H9 (cell line): ENCODE data around the gene ULK4. TPM values are rescaled to one million over a fixed set of nuclear protein-coding genes. Genes with fewer than 3 reads are reported as not detected.

ENCODE experiments used
- DNase-seq: peaks from one replicate; pipeline ENCODE4 v3.0.0-alpha.2; 2017
- H2AFZ ChIP-seq: one replicate; pipeline ENCODE4 v1.6.1; 2013; ENCODE audit warnings: mild to moderate bottlenecking, low read length, control low read depth, moderate library complexity
- H2AK5ac ChIP-seq: 2 replicates; pipeline ENCODE4 v1.6.1; 2013; ENCODE audit warnings: low read length, control low read depth, mixed read lengths; ENCODE audit not compliant: insufficient read length
- H2BK120ac ChIP-seq: one replicate; pipeline ENCODE4 v1.6.1; 2013; ENCODE audit warnings: low read depth, mild to moderate bottlenecking, low read length, control low read depth, inconsistent platforms; ENCODE audit not compliant: poor library complexity, severe bottlenecking
- H2BK12ac ChIP-seq: 2 replicates; pipeline ENCODE4 v1.6.1; 2013; ENCODE audit warnings: low read length, control low read depth, mixed read lengths, low read depth; ENCODE audit not compliant: insufficient read length
- H2BK15ac ChIP-seq: 2 replicates; pipeline ENCODE4 v1.6.1; 2013; ENCODE audit warnings: low read depth, low read length, control low read depth
- H2BK20ac ChIP-seq: one replicate; pipeline ENCODE4 v1.6.1; 2013; ENCODE audit warnings: low read depth, mild to moderate bottlenecking, low read length, control low read depth, inconsistent platforms; ENCODE audit not compliant: poor library complexity, severe bottlenecking
- H2BK5ac ChIP-seq: 2 replicates; pipeline ENCODE4 v1.6.1; 2013; ENCODE audit warnings: low read length, control low read depth, mixed read lengths; ENCODE audit not compliant: insufficient read length
- H3K14ac ChIP-seq: 2 replicates; pipeline ENCODE4 v1.6.1; 2013; ENCODE audit warnings: low read length, control low read depth; ENCODE audit not compliant: insufficient read depth
- H3K18ac ChIP-seq: 2 replicates; pipeline ENCODE4 v1.6.1; 2013; ENCODE audit warnings: low read depth, mild to moderate bottlenecking, mixed read lengths, low read length, control low read depth; ENCODE audit not compliant: insufficient read length
- H3K23ac ChIP-seq: 2 replicates; pipeline ENCODE4 v1.6.1; 2013; ENCODE audit warnings: low read length, control low read depth, mixed read lengths, low read depth; ENCODE audit not compliant: insufficient read length
- H3K23me2 ChIP-seq: 2 replicates; pipeline ENCODE4 v1.6.1; 2013; ENCODE audit warnings: low read depth, mild to moderate bottlenecking, mixed read lengths, low read length, control low read depth; ENCODE audit not compliant: insufficient read length, poor library complexity, severe bottlenecking
- H3K27ac ChIP-seq: 2 replicates; pipeline ENCODE4 v1.5.1; 2013; ENCODE audit warnings: low read length, control low read depth, mixed read lengths, low read depth; ENCODE audit not compliant: insufficient read length
- H3K27me3 ChIP-seq: 2 replicates; pipeline ENCODE4 v1.6.1; 2013; ENCODE audit warnings: low read length, control low read depth, inconsistent platforms; ENCODE audit not compliant: insufficient read depth
- H3K4ac ChIP-seq: 2 replicates; pipeline ENCODE4 v1.6.1; 2013; ENCODE audit warnings: low read depth, mild to moderate bottlenecking, control low read depth, inconsistent platforms, low read length, moderate library complexity
- H3K4me1 ChIP-seq: 2 replicates; pipeline ENCODE4 v1.6.1; 2013; ENCODE audit warnings: low read length, control low read depth, inconsistent platforms; ENCODE audit not compliant: insufficient read depth
- H3K4me2 ChIP-seq: 2 replicates; pipeline ENCODE4 v1.6.1; 2013; ENCODE audit warnings: low read length, control low read depth, mixed read lengths; ENCODE audit not compliant: insufficient read length, insufficient read depth
- H3K56ac ChIP-seq: 2 replicates; pipeline ENCODE4 v1.6.1; 2013; ENCODE audit warnings: low read depth, mild to moderate bottlenecking, mixed read lengths, low read length, control low read depth; ENCODE audit not compliant: insufficient read length
- H3K79me1 ChIP-seq: 2 replicates; pipeline ENCODE4 v1.6.1; 2013; ENCODE audit warnings: low read depth, mild to moderate bottlenecking, moderate library complexity, low read length, control low read depth, inconsistent platforms; ENCODE audit not compliant: insufficient read depth, poor library complexity, severe bottlenecking
- H3K79me2 ChIP-seq: 2 replicates; pipeline ENCODE4 v1.6.1; 2013; ENCODE audit warnings: low read length, control low read depth, inconsistent platforms; ENCODE audit not compliant: insufficient read depth
- H3K9ac ChIP-seq: 2 replicates; pipeline ENCODE4 v1.6.1; 2013; ENCODE audit warnings: low read length, control low read depth, mixed read lengths; ENCODE audit not compliant: insufficient read length; ENCODE audit errors: extremely low read depth
- H3K9me3 ChIP-seq: one replicate; pipeline ENCODE4 v1.6.1; 2013; ENCODE audit warnings: low read depth, low read length, inconsistent platforms; ENCODE audit not compliant: control insufficient read depth
- H3T11ph ChIP-seq: one replicate; pipeline ENCODE4 v1.6.1; 2013; ENCODE audit warnings: mild to moderate bottlenecking, low read length, control low read depth, inconsistent platforms
- H4K20me1 ChIP-seq: one replicate; pipeline ENCODE4 v1.6.1; 2013; ENCODE audit not compliant: control insufficient read depth, insufficient read length, insufficient read depth
- H4K5ac ChIP-seq: 2 replicates; pipeline ENCODE4 v1.6.1; 2013; ENCODE audit warnings: low read depth, mild to moderate bottlenecking, mixed read lengths, low read length, control low read depth; ENCODE audit not compliant: insufficient read length
- H4K8ac ChIP-seq: replicated peaks from 2 replicates; pipeline ENCODE4 v1.6.1; 2013; ENCODE audit warnings: low read length, control low read depth, mixed read lengths, low read depth; ENCODE audit not compliant: insufficient read length
- H4K91ac ChIP-seq: 2 replicates; pipeline ENCODE4 v1.6.1; 2013; ENCODE audit warnings: low read depth, mild to moderate bottlenecking, moderate library complexity, mixed read lengths, low read length, control low read depth; ENCODE audit not compliant: insufficient read length
- H3K27ac Mint-ChIP-seq, 3 experiments: 2 replicates in 2 of 3; 3 replicates in 1 of 3; pipeline ENCODE4 v1.8.0; 2020 to 2021; ENCODE audit warnings: mixed read lengths in 3 of 3, mild to moderate bottlenecking in 1 of 3, moderate library complexity in 1 of 3
- H3K27me3 Mint-ChIP-seq: 2 replicates; pipeline ENCODE4 v1.8.0; 2021; ENCODE audit warnings: low read depth, mild to moderate bottlenecking, moderate library complexity, mixed read lengths
- H3K36me3 Mint-ChIP-seq, 3 experiments: 2 replicates in 2 of 3; 3 replicates in 1 of 3; pipeline ENCODE4 v1.8.0; 2020 to 2021; ENCODE audit warnings: low read depth in 3 of 3, mixed read lengths in 3 of 3; ENCODE audit not compliant: insufficient read depth in 1 of 3
- H3K4me1 Mint-ChIP-seq, 2 experiments: 2 replicates each; pipeline ENCODE4 v1.8.0; 2020; ENCODE audit warnings: mixed read lengths in 2 of 2
- H3K4me3 Mint-ChIP-seq, 2 experiments: 2 replicates in 1 of 2; 3 replicates in 1 of 2; pipeline ENCODE4 v1.8.0; 2020 to 2021; ENCODE audit warnings: mild to moderate bottlenecking in 2 of 2, mixed read lengths in 2 of 2, moderate library complexity in 1 of 2
- H3K9me3 Mint-ChIP-seq, 2 experiments: 2 replicates in 1 of 2; 3 replicates in 1 of 2; pipeline ENCODE4 v1.8.0; 2020; ENCODE audit warnings: mild to moderate bottlenecking in 2 of 2, mixed read lengths in 2 of 2, moderate library complexity in 1 of 2
- WGBS: extraction: QIAGEN DNeasy Blood & Tissue Kit; methylation state at CpG from one replicate; pipeline ENCODE4 v1.1.7; 2013; ENCODE audit warnings: missing lambda C conversion rate, low lambda C conversion rate, mixed read lengths; ENCODE audit not compliant: insufficient read length; ENCODE audit errors: extremely low coverage; 5-methylcytosine and 5-hydroxymethylcytosine counted together
- total RNA-seq: library from RNA; stranded (reverse); gene quantifications from 2 replicates; pipeline ENCODE4 v1.2.1, GENCODE V29; 2021
- TF ChIP-seq, protein P1 (sequence below): fragments of 200-600 bp; sonication (generic); conservative IDR thresholded peaks from 3 replicates; pipeline ENCODE4 v1.8.0; 2021; ENCODE audit warnings: antibody characterized with exemption, mild to moderate bottlenecking

Gene ULK4
- total RNA-seq, 1 experiment from 2014 or later: 12.9 TPM

DNA sequence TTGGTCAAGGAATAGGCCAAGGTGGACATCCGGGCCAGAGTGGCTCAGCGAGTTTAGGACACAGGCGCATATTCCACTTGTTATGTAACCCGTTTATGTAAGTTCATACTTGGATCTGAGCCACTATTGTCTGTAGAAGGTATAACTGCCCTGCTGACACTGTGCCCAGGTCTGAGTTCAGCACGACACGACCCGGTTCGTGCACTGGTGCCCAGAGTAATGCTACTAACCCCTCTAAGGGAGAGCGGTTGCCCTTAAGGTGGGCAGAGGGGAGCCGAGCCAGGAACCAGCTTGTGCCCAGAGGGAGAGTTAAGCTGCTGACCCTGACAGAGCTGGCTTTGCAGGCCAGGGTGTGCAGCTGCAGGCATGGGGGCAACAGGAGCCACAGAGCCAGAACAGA, 1.9 kb upstream of the ULK4 start:
- Histone ChIP-seq H3K9ac (no peak overlapping the region), H3K4ac (no peak overlapping the region), H3K18ac (no peak overlapping the region), H3K79me2 (peaks cover 3% of the 10 kb centered on the region; the same call in 1 of the 2 replicates), H3K56ac (no peak overlapping the region), H3T11ph (no peak overlapping the region), H3K4me1 (no peaks in the 10 kb centered on the region), H4K8ac (no peak overlapping the region), H2AK5ac (no peak overlapping the region), H3K14ac (no peak overlapping the region), H3K9me3 (no peaks in the 10 kb centered on the region), H2BK120ac (no peak overlapping the region), H4K20me1 (no peaks in the 10 kb centered on the region), H3K27ac (no peak overlapping the region), H2BK15ac (no peak overlapping the region), H3K79me1 (no peaks in the 10 kb centered on the region), H3K27me3 (no peaks in the 10 kb centered on the region), H2BK12ac (no peak overlapping the region), H3K4me2 (no peak overlapping the region), H4K91ac (no peak overlapping the region), H3K23me2 (no peaks in the 10 kb centered on the region), H4K5ac (no peak overlapping the region), H3K23ac (no peak overlapping the region), H2AFZ (no peak overlapping the region), H2BK5ac (no peak overlapping the region), H2BK20ac (no peak overlapping the region)
- H3K4me1 Mint-ChIP-seq: peaks cover 6 to 19% of the 10 kb centered on the region in 2 experiments
- H3K4me3 Mint-ChIP-seq: no peak overlapping the region
- H3K36me3 Mint-ChIP-seq: no peaks in the 10 kb centered on the region
- no peaks in the 10 kb centered on the region; a peak in 2 of 5 replicates for H3K9me3 Mint-ChIP-seq
- no CpG with 5 or more reads among the region's 10 CpGs for whole genome bisulfite sequencing
- no peak for DNase-seq
- no peak overlapping the region for H3K27ac Mint-ChIP-seq
- TF ChIP-seq, protein P1, sequence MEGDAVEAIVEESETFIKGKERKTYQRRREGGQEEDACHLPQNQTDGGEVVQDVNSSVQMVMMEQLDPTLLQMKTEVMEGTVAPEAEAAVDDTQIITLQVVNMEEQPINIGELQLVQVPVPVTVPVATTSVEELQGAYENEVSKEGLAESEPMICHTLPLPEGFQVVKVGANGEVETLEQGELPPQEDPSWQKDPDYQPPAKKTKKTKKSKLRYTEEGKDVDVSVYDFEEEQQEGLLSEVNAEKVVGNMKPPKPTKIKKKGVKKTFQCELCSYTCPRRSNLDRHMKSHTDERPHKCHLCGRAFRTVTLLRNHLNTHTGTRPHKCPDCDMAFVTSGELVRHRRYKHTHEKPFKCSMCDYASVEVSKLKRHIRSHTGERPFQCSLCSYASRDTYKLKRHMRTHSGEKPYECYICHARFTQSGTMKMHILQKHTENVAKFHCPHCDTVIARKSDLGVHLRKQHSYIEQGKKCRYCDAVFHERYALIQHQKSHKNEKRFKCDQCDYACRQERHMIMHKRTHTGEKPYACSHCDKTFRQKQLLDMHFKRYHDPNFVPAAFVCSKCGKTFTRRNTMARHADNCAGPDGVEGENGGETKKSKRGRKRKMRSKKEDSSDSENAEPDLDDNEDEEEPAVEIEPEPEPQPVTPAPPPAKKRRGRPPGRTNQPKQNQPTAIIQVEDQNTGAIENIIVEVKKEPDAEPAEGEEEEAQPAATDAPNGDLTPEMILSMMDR: no peak
- H3K27me3 Mint-ChIP-seq: peaks cover 5% of the 10 kb centered on the region
